CD4-positive, alpha-beta T cell treated with Interleukin-4 for 1 hour (primary cell): ENCODE measurements around the gene STAG3.
"Not testable (repeated sequence)": the region's sequence is repeated elsewhere in the genome, so short reads cannot be mapped to it uniquely, and the experiment has no call there.

ENCODE experiments used
- DNase-seq, 2 donors: peaks; one replicate each; pipeline ENCODE4 v3.0.0-alpha.2; 2020 to 2022

The STAG3 gene, protein sequence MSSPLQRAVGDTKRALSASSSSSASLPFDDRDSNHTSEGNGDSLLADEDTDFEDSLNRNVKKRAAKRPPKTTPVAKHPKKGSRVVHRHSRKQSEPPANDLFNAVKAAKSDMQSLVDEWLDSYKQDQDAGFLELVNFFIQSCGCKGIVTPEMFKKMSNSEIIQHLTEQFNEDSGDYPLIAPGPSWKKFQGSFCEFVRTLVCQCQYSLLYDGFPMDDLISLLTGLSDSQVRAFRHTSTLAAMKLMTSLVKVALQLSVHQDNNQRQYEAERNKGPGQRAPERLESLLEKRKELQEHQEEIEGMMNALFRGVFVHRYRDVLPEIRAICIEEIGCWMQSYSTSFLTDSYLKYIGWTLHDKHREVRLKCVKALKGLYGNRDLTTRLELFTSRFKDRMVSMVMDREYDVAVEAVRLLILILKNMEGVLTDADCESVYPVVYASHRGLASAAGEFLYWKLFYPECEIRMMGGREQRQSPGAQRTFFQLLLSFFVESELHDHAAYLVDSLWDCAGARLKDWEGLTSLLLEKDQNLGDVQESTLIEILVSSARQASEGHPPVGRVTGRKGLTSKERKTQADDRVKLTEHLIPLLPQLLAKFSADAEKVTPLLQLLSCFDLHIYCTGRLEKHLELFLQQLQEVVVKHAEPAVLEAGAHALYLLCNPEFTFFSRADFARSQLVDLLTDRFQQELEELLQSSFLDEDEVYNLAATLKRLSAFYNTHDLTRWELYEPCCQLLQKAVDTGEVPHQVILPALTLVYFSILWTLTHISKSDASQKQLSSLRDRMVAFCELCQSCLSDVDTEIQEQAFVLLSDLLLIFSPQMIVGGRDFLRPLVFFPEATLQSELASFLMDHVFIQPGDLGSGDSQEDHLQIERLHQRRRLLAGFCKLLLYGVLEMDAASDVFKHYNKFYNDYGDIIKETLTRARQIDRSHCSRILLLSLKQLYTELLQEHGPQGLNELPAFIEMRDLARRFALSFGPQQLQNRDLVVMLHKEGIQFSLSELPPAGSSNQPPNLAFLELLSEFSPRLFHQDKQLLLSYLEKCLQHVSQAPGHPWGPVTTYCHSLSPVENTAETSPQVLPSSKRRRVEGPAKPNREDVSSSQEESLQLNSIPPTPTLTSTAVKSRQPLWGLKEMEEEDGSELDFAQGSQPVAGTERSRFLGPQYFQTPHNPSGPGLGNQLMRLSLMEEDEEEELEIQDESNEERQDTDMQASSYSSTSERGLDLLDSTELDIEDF

DNA sequence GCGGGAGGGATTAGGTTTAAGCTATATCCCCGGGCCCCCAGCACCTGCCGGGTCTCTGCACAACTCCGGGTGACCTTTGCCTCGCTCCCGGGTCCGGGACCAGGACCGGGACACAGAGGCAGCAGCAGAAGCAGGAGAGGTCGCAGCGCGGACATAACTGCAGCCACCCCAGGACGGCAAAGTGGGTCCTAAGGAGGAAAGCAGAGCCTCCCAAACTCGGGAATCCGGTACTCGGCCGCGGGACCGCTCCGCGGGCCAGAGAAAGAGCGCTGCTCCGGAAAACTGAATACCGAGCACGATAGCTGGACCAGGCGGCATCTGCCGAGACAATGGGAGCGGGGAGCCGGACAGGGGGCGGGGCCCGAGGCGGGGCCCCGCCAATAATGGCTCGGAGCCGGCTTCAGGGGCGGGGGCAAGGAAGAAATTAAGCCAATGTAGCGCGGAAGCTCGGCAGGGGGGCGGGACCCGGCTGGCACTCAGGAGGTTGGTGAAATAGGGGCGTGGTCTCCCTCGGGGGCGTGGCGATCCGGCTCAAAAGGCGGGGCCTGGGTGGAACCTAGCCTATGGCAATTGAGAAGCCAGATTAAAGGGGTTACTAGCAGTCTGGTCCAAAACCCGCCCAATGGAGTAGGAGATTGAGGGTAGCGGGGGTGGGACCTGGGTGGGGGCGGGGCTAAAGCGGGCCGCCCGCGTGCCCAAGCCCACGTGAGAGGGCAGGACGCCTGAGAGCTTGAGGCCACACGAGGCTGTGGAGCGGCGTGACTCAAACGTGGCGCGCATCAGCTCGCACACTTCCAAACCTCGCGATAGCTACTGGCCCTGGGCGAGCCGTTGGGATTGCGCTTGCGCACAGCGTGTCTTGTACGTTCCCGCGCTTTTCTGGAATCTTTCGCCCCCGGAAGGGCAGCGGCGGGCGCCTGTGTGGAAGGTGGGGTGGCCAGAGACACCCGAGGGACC is at the start of gene STAG3, which contains the start of gene GPC2:
Gene STAG3 (plus strand): TSS at position 874 of the 957 bp plus-strand sequence. CDS start 2,639 bp downstream, outside the sequence.
Gene GPC2 (minus strand): TSS at position 337 of the 957 bp plus-strand sequence. CDS start 182 bp downstream, at position 155.
- peak; percentile 99 for DNase-seq

DNA sequence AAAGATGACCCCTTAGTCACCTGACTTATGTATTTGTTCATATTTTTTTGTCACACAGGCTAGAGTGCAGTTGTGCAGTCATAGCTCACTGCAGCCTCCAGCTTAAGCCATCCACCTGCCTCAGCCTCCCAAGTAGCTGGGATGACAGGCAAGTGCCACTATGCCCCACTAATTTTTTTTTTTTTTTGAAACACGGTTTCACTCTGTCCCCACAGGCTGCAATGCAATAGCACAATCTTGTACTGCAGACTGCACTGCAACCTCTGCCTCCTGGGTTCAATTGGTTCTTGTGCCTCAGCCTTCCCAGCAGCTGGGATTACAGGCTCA is 49.1 kb upstream of the STAG3 start:
- DNase-seq, result no peak

DNA sequence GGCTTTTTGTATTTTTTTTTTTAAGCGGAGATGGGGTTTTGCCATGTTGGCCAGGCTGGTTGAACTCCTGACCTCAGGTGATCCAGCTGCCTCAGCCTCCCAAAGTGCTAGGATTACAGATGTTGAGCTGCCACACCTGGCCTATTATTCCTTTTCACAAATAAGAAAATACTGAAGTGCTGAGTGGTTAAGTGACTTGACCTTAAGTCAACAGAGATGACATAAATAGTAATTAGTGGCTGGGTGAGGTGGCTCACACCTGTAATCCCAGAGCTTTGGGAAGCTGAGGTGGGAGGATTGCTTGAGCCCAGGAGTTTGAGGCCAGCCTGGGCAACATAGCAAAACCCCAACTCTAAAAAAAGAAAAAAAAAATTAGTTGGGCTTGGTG is 47.5 kb upstream of the STAG3 start:
- not testable (repeated sequence) for DNase-seq

DNA sequence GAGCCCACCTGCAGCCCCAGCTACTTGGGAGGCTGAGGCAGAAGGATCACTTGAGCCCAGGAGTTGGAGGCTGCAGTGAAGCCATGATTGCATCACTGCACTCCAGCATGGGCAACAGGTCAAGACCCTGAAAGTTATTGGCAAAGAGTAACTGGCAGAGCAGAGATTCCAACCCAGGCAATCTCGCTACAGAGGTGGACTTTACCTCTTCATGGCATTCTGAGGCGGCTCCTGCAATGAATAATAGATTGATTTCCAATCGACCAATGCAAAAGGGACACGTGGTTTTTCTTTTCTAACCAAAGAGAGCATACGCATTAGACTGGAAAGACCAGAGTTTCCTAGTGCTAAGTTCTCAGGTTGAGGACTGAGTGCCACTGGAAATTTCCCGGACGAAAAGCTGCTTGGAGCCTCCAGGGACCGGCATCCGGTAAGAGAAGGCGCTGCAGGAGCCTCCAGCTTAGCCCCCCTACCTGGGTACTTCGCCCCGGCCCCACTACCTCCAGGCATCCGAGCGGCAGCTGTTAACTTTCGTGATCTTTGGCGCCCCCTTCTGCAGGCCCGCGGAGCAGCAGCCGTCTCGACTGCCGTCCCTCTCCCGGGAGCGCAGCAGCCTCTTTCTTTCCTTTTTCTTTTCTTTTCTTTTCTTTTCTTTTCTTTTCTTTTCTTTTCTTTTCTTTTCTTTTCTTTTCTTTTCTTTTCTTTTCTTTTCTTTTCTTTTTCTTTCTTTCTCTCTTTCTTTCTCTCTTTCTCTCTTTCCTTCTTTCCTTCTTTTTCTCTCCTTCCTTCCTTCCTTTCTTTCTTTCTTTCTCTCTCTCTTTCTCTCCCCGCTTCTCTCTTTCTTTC is 46.9 kb upstream of the STAG3 start:
- DNase-seq, result peak; percentile 83 to 84

DNA sequence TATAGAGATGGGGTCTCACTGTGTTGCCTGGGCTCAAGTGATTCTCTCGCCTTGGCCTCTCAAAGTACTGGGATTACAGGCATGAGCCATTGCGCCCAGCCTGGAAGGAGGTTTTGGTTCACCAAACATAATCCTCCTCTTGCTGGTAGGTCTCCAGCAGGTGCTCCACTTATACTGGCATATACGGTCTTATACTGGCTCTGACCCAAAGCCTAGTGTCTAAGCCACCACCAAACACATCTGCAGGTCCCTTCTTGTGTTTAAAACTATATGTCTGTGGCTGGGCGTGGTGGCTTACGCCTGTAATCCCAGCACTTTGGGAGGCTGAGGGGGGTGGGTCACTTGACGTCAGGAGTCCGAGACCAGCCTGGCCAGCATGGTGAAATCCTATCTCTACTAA is 45.6 kb upstream of the STAG3 start:
- DNase-seq, result no peak

DNA sequence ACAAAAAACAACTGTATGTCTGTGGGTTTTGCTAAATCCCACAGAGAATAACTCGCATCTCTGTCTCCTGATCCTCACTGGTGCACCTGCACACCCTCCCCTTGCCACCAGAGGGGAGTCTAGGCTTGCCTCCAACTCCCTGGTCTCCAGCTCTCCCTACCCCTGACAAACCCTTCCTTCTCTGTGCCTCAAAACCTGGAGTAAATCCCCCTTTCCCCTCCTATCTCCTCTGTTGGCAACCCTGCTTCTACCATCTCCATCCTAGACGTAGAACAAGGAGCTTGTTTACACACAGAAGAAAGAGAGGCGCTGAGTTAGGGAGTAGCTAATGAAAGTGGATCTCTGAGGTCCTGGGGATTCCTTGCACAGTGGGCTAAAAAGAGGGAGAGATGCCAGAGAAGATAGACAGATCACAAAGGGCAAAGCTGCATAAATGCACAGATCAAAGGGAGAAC is 45.0 kb upstream of the STAG3 start:
- DNase-seq, result peak; percentile 77

DNA sequence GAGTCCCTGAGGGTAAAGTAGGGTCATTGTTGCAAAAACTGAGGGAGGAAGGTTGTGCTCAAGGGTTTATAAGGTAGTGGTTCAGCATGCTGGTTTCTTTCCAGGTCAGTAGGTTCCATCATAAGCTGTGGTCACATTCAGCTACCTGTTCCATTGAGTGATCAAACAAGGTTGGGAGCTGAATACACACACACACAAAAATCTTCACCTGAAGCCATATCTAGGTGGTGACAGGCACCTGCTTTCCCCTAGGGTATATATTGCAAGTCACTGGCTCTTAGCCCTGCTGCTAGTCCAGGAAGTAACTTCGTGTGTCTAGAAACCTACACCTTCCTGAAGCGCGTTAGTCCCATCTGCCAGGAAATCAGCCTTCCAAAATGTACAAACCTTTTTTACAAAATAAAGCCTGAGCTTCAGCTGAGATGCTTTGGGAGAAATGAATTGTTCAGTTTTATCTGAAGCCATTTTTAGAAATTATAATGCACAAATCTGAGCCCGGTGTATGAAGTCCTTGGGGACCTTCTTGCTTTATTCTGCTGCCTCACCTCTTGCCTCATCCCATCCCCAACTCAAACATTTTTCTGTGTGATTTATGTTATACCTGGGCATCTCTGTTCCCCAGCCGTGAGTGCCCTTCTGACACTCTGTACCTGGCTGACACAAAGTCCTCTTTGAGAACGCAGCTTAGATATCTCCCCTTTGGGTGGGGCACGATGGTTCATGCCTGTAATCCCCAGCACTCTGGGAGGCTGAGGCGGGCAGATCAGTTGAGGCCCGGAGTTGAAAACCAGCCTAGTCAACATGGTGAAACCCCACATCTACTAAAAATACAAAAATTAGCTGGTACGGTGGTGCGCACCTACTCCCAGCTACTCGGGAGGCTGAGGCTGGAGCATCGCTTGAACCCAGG is 39.6 kb upstream of the STAG3 start:
- no peak for DNase-seq

DNA sequence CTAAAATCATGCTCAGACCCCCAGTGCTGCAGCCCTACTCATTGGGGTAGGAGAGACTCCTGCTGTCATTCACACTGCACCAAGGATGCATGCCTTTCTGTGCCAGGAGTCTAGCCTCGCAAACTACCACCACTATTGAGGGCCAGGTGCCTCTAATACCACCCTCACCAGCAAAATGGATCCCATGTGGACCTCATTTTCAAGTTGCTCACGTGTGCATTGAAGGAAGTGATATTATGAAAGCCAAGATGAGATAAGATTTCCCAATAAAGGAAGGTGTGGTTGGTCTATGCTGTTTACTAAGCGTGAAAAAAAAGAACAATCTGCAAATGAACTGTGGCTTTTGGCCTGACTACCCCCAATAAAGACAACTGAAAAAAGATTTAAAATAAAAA is 36.2 kb upstream of the STAG3 start:
- DNase-seq, result no peak

DNA sequence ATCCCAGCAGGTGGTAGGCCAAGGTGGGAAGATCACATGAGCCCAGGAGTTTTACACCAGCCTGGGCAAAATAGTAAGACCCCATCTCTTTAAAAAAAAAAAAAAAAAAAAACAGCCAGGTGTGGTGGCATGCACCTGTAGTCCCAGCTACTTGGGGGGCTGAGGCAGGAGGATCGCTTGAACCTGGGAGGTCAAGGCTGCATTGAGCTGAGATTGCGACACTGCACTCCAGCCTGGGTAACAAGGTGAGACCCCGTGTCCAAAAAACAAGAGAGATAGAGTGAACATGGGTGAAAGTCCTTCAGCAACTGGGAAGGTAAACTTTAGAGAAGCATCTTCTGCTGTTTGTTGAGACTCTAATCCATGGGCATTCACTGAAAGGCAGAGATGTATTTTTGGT is 35.3 kb upstream of the STAG3 start:
- no peak for DNase-seq

DNA sequence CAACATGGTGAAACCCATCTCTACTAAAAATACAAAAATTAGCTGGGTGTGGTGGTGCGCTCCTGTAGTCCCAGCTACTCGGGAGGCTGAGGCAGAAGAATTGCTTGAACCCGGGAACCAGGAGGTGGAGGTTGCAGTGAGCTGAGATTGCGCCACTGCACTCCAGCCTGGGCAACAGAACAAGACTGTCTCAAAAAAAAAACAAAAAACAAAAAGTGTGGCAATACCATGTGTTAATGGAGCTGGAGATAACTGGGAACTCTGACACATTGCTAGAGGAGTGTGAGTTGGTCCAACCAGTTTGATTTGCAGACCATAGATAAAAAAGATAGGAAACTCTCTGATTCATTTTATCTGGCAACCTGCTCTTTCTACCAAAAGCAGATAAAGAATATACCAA is 31.4 kb upstream of the STAG3 start:
- DNase-seq, result not testable (repeated sequence)

DNA sequence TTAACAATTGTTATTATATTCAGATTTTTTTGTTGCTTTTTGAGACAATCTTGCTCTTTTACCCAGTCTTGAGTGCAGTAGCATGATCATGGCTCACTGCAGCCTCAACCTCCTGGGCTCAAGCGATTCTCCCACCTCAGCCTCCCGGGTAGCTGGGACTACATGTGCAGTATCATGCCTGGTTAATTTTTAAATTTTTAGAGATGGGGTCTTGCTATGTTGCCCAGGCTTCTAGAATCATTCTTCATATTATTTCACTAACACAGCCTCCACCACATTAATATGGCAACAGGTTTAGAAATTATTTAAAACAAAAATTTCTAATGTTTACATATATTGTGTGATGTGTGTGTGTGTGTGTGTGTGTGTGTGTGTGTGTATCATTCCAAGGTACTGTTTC is 30.4 kb upstream of the STAG3 start:
- DNase-seq, result no peak

DNA sequence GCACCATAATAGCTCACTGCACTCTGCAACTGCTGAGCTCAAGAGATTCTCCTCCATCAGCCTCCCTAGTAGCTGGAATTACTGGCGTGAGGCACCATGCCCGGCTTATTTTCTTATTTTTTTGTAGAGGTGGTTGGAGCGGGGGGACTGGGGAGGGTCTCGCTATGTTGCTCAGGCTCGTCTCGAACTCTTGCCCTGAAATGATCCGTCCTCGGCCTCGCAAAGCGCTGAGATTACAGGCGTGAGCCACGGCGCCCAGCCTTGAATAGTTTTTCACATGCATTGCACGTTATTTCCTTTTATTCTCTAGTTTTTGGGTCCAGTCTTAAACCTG is 29.5 kb upstream of the STAG3 start:
- no peak for DNase-seq

DNA sequence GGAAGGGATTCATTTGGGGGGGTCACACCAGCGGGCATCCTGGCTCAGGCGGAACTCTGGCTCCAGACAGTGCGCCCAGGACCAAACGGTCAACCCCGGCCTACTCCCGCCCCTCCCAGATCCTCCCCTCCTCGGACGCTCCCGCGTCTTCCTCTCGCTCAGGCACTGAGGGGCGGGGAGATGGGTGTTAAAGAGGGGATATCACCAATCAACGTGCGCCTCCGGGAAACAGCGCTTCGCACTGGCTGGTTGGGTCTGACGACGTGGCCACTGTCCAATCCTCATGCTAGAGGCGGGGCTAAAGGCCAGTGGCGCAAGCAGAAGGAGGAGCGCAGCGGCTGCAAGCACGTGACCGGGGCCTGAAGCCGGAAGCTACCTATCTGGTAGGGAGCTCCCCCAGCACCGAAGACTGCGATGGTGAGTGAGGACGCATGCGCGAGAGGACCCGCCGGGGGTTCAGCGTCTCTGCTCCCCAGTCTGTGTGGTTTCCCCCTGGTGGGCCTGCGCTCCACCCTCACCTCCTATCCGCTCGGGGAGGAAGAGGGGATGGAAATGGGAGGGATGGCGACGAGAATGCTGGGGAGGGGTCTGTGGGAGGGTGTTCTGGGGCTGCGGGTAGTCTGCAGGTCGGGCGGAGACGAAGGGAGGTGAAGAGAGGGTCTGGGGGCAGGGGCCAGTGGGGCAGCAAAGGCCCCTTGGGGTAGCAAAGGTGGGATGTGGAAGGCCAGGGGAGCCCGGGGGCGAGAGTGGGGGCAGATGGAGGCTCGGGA is 29.0 kb upstream of the STAG3 start, which contains the start of gene LAMTOR4:
Gene LAMTOR4 (plus strand): TSS at position 360 of the 770 bp plus-strand sequence. CDS start 55 bp downstream, at position 415.
- DNase-seq, result peak; percentile 99 to 100

DNA sequence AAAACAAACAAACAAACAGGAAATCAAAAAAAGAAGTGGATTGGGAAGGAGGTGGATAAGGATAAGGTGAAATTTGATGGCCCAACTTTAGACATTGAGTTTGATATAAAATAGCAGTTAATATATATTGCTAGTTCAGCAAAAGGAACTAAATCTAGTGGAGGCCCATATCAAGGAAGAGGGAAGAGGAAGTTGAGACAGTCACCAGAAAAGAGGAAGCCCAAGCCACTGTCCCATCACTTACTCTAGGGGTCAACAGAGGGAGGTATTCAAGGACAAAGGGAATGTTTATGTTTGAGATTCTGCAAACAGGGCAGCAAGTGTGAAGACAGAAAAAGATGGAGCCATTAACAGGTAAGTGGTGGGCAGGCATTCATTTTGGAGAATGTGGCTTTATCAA is 25.3 kb upstream of the STAG3 start:
- DNase-seq, result peak in 1 of 2 donors; percentile 36

DNA sequence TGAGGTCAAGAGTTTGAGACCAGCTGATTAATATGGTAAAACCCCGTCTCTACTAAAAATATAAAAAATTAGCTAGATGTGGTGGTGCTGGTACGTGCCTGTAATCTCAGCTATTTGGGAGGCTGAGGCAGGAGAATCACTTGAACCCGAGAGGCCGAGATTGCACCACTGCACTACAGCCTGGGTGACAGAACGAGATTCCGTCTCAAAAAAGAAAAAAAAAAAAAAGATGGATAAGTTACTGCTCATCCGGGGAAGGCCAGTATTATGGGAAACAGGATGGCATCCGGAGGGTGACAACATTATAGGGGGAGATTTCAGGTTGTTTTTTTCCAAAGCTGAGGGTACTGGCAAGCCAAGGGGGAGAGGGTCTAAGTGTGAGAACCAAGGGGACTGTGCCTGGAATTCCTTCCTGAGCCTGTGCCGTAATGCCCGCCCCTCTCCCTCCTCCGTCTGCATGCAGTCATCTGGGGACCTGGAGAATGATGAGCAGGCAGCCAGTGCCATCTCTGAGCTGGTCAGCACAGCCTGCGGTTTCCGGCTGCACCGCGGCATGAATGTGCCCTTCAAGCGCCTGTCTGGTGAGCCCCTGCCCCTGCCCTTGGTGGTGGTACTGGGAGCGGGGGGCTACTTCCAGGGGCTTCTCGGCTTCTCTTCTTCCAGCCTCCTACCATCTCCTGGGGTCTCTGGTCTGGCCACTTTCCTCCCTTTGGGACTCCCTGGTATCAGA is 24.6 kb upstream of the STAG3 start:
- no peak for DNase-seq

DNA sequence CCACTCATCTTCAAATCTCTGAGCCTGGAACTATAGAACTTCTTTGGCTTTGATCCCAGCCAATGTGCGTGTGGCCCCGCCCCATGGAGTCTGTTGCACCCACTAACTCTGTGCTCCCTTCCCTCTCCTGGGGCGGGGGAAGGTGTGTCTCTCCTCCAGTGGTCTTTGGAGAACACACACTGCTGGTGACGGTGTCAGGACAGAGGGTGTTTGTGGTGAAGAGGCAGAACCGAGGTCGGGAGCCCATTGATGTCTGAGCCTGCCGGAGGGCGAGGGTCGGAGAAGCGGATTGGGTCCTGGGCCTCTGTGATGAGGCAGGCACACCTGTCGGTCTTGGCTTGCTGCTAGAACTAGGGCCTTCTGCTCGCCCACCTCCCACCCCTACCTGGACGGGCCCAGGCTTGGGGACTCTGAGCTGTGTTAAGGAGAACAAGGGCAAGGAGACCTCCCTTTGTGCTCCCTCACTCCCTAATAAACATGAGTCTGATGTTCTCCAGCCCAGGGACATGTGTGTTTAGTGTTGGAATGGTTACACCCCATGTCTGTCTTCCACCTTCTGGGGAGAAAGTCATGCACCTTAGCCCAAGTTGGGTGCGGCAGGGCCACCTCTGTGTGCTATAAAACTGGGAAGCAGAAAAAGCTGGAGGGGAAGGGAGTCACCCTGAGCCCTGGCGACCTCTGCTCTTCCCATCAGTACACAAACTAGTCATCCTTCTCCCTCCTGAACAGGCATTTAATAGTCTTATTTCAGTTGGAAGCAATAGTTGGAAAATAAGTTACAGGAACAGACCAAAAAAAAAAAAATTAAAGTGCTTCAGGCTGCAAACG is 23.8 kb upstream of the STAG3 start:
- DNase-seq, result no peak
